Ovary (tissue), 3 donors: ENCODE data around the gene TACC2.

Experiments
- CTCF ChIP-seq, 3 donors: fragments of 450-650 bp in 2 of 3; fragments of 200-600 bp in 1 of 3; IDR thresholded peaks; one replicate each; pipeline versions ENCODE4 v1.5.1 to v1.8.0; 2016 to 2022; ENCODE audit warnings: antibody characterized with exemption in 3 of 3, mild to moderate bottlenecking in 1 of 3
- POLR2A ChIP-seq: fragments of 450-650 bp; IDR thresholded peaks from one replicate; pipeline ENCODE4 v1.6.1; 2017; ENCODE audit warnings: antibody characterized with exemption, mild to moderate bottlenecking, moderate library complexity
- donor health status: DM: no; HTN: no; CAD: no.

GRCh38 chr10:122164815-122165483 lies 176.0 kb downstream of the TACC2 start:
- TF ChIP-seq CTCF (IDR thresholded peaks at IDR 0.05) (no peak), POLR2A (no peak)
